HCT116 (cell line): Measurements from ENCODE around the gene ZBTB20. TPM values are rescaled to one million over a fixed set of nuclear protein-coding genes. Genes with fewer than 3 reads are reported as not detected.
A peak's percentile ranks its signal among the peaks of the same experiment; 100 is the strongest.

ENCODE experiments used
- ATAC-seq: fragments of 200-7000 bp; cut with Tn5 transposase; 2 replicates; pipeline ENCODE4 v1.9.1; 2020; ENCODE audit warnings: mild to moderate bottlenecking, moderate library complexity
- BruUV-seq: library from RNA; stranded (reverse); fragments of 400-500 nt; replicated peaks from 2 replicates; lab custom pipeline; 2021; lab: Mats Ljungman, UMichigan
- CTCF ChIA-PET: fragments of 300-600 bp; sonication (Branson Sonifier 250); formaldehyde crosslinking; loops from one replicate; lab custom pipeline; 2021; ENCODE audit warnings: antibody characterized with exemption; lab: Charles Lee
- POLR2A ChIA-PET: fragments of 300-600, 350-600 bp; sonication (Branson Sonifier 250); formaldehyde crosslinking; loops from one replicate; lab custom pipeline; 2021; ENCODE audit warnings: antibody characterized with exemption; lab: Charles Lee
- RAD21 ChIA-PET, 2 experiments: fragments of 300-600 bp; sonication (Branson Sonifier 250); formaldehyde crosslinking; loops; one replicate each; lab custom pipeline; 2023; ENCODE audit warnings: low total read pairs in 2 of 2; ENCODE audit not compliant: uncharacterized antibody in 2 of 2, unreplicated experiment in 2 of 2, low non-redundant PET in 1 of 2; lab: Charles Lee
- DNase-seq: peaks from one replicate; pipeline ENCODE4 v3.0.0-alpha.2; 2010; ENCODE audit warnings: low read depth, low spot score
- H2AFZ ChIP-seq: fragments of 200-600 bp; shearing (Covaris generic), sonication (generic); 2 replicates; pipeline ENCODE4 v1.6.1; 2017; ENCODE audit warnings: low read depth, mixed run types, mixed read lengths, antibody characterized with exemption, low read length; ENCODE audit not compliant: poor library complexity, severe bottlenecking
- H3K27ac ChIP-seq: 2 replicates; pipeline ENCODE4 v1.5.1; 2012; ENCODE audit warnings: low read depth, low read length
- H3K27me3 ChIP-seq: fragments of 200-600 bp; sonication (generic); 2 replicates; pipeline ENCODE4 v1.6.1; 2016; ENCODE audit warnings: mixed run types, low read length, mixed read lengths; ENCODE audit not compliant: insufficient read depth
- H3K36me3 ChIP-seq, 2 experiments: fragments of 200-500 bp in 1 of 2; fragments of 200-600 bp in 1 of 2; sonication (Bioruptor generic) in 1 of 2; sonication (generic) in 1 of 2; 2 replicates each; pipeline versions ENCODE4 v1.5.1 to v1.6.1; 2014 to 2016; ENCODE audit warnings: low read length in 2 of 2, inconsistent platforms in 1 of 2, mixed read lengths in 1 of 2, mixed run types in 1 of 2; ENCODE audit not compliant: insufficient read depth in 2 of 2, control insufficient read depth in 1 of 2
- H3K4me1 ChIP-seq, 2 experiments: fragments of 200-600 bp in 1 of 2; sonication (generic) in 1 of 2; 2 replicates each; pipeline versions ENCODE4 v1.5.1 to v1.6.1; 2012 to 2017; ENCODE audit warnings: low read length in 2 of 2, inconsistent platforms in 1 of 2, mild to moderate bottlenecking in 1 of 2, mixed read lengths in 1 of 2, mixed run types in 1 of 2, moderate library complexity in 1 of 2; ENCODE audit not compliant: insufficient read depth in 2 of 2, control insufficient read depth in 1 of 2
- H3K4me2 ChIP-seq: fragments of 200-600 bp; sonication (generic); 2 replicates; pipeline ENCODE4 v1.6.1; 2017; ENCODE audit warnings: mixed run types, low read length, mixed read lengths
- H3K4me3 ChIP-seq, 2 experiments: fragments of 200-600 bp in 1 of 2; sonication (generic) in 1 of 2; replicated peaks in 1 of 2; 2 replicates each; pipeline ENCODE4 v1.5.1; 2011 to 2016; ENCODE audit warnings: low read length in 2 of 2, control low read depth in 1 of 2, low read depth in 1 of 2, mild to moderate bottlenecking in 1 of 2, mixed read lengths in 1 of 2, mixed run types in 1 of 2
- H3K79me2 ChIP-seq: fragments of 200-600 bp; sonication (generic); 2 replicates; pipeline ENCODE4 v1.6.1; 2017; ENCODE audit warnings: mild to moderate bottlenecking, mixed run types, low read length, moderate library complexity, mixed read lengths; ENCODE audit not compliant: insufficient read depth
- H3K9ac ChIP-seq: fragments of 200-600 bp; sonication (generic); 2 replicates; pipeline ENCODE4 v1.6.1; 2016; ENCODE audit warnings: low read length, mixed read lengths
- H3K9me2 ChIP-seq: fragments of 200-600 bp; sonication (generic), shearing (Covaris generic); 2 replicates; pipeline ENCODE4 v1.6.1; 2017; ENCODE audit warnings: mixed run types, mild to moderate bottlenecking, moderate library complexity; ENCODE audit not compliant: insufficient read depth
- H3K9me3 ChIP-seq, 2 experiments: fragments of 200-500 bp in 1 of 2; fragments of 200-600 bp in 1 of 2; sonication (Bioruptor generic) in 1 of 2; sonication (generic) in 1 of 2; 2 replicates each; pipeline ENCODE4 v1.6.1; 2014 to 2017; ENCODE audit warnings: low read length in 2 of 2, mixed read lengths in 2 of 2, inconsistent platforms in 1 of 2, low read depth in 1 of 2, mild to moderate bottlenecking in 1 of 2, mixed run types in 1 of 2, moderate library complexity in 1 of 2; ENCODE audit not compliant: control insufficient read depth in 1 of 2, insufficient read depth in 1 of 2
- H4K20me1 ChIP-seq: fragments of 200-600 bp; sonication (generic), shearing (Covaris generic); 2 replicates; pipeline ENCODE4 v1.6.1; 2017; ENCODE audit warnings: mixed run types, mild to moderate bottlenecking, moderate library complexity; ENCODE audit not compliant: insufficient read depth
- CBX3 ChIP-seq: IDR thresholded peaks from 2 replicates; pipeline ENCODE4 v1.6.1; 2012; ENCODE audit warnings: low read depth
- EGR1 ChIP-seq: IDR thresholded peaks from 2 replicates; pipeline ENCODE4 v1.6.1; 2012; ENCODE audit warnings: low read depth
- ELF1 ChIP-seq: IDR thresholded peaks from 2 replicates; pipeline ENCODE4 v1.6.1; 2012; ENCODE audit warnings: low read depth, borderline replicate concordance
- EZH2phosphoT487 ChIP-seq: fragments of 200-600 bp; IDR thresholded peaks from 2 replicates; pipeline ENCODE4 v1.6.1; 2018; ENCODE audit warnings: antibody characterized with exemption, borderline replicate concordance
- JUND ChIP-seq: IDR thresholded peaks from 2 replicates; pipeline ENCODE4 v1.6.1; 2012
- MAX ChIP-seq: IDR thresholded peaks from 2 replicates; pipeline ENCODE4 v1.6.1; 2012
- POLR2AphosphoS5 ChIP-seq: IDR thresholded peaks from 2 replicates; pipeline ENCODE4 v1.6.1; 2011; ENCODE audit warnings: mild to moderate bottlenecking, low read depth, low read length, moderate library complexity
- SIN3A ChIP-seq: IDR thresholded peaks from 2 replicates; pipeline ENCODE4 v1.6.1; 2012; ENCODE audit warnings: low read depth
- SRF ChIP-seq: IDR thresholded peaks from 2 replicates; pipeline ENCODE4 v1.6.1; 2012; ENCODE audit warnings: low read depth
- ZNF274 ChIP-seq: fragments of 200-500 bp; sonication (Bioruptor generic); IDR thresholded peaks from 2 replicates; pipeline ENCODE4 v1.6.1; 2014; ENCODE audit warnings: mild to moderate bottlenecking, low read depth, low read length, inconsistent platforms
- intact Hi-C: fragments of 100-400 bp; cut with micrococcal nuclease; formaldehyde crosslinking; loops from 2 replicates; pipeline ENCODE4 v1.10.0; 2022
- total RNA-seq: library from RNA; stranded (reverse); gene quantifications from one replicate; pipeline ENCODE4 v1.2.1, GENCODE V29; 2021; ENCODE audit not compliant: unreplicated experiment
- TF ChIP-seq, protein P1 (sequence below): IDR thresholded peaks from 2 replicates; pipeline ENCODE4 v1.6.1; 2012

Gene ZBTB20
- total RNA-seq, 1 experiment from 2014 or later = 42.1 TPM

DNA sequence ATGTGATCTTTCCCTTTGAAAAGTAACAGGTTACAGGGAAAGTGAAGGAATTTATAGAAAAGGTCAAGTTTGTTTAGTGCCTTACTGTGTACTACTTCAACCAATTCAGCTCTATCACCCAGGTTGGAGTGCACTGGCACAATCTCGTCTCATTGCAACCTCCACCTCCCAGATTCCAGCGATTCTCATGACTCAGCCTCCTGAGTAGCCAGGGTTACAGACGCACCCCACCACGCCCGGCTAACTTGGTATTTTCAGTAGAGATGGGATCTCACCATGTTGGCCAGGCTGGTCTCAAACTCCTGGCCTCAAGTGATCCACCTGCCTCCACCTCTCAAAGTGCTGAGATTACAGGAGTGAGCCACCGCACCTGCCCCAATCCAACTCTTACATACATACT, 279.7 kb downstream of the ZBTB20 start:
- ChIA-PET RAD21 (no interaction called here), POLR2A (interaction anchor here (1.1 kb wide), 1 partner anchor 10 kb away, joined by 3 read pairs; no protein-coding TSS in a partner anchor), CTCF (no interaction called here)
- no peak overlapping the region for H3K27ac ChIP-seq
- DNase-seq (peak; percentile 12), ATAC-seq (peak; percentile 75)
- H4K20me1 ChIP-seq = no peaks in the 10 kb centered on the region
- no peaks in the 10 kb centered on the region for H3K27me3 ChIP-seq
- no peaks in the 10 kb centered on the region for H3K9me2 ChIP-seq
- H3K79me2 ChIP-seq = no peaks in the 10 kb centered on the region
- TF ChIP-seq, protein P1, sequence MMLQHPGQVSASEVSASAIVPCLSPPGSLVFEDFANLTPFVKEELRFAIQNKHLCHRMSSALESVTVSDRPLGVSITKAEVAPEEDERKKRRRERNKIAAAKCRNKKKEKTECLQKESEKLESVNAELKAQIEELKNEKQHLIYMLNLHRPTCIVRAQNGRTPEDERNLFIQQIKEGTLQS = no peak
- no peak for TF ChIP-seq EZH2phosphoT487
- TF ChIP-seq EGR1 = no peak
- TF ChIP-seq ELF1 = no peak
- TF ChIP-seq SRF = no peak
- peak; percentile 17; the same call in 1 of the 2 replicates for TF ChIP-seq JUND
- no peak for TF ChIP-seq SIN3A
- TF ChIP-seq POLR2AphosphoS5 = no peak
- peak; percentile 60; the same call in 1 of the 2 replicates for TF ChIP-seq CBX3
- TF ChIP-seq MAX = no peak
- H3K4me3 ChIP-seq = no peak overlapping the region
- no peak overlapping the region for H2AFZ ChIP-seq
- BruUV-seq = no TSS peak
- H3K4me2 ChIP-seq = peak overlapping the region; percentile 46
- H3K4me1 ChIP-seq = peaks cover 5 to 16% of the 10 kb centered on the region in 2 experiments
- intact Hi-C loops = no loop called here
- no peaks in the 10 kb centered on the region for H3K36me3 ChIP-seq
- H3K9ac ChIP-seq = no peak overlapping the region
- no peaks in the 10 kb centered on the region for H3K9me3 ChIP-seq

GRCh38 chr3:114866430-114866829, 280.7 kb downstream of the ZBTB20 start:
- BruUV-seq = no TSS peak
- Histone ChIP-seq H3K9me2 (no peaks in the 10 kb centered on the region), H3K9ac (no peak overlapping the region), H3K36me3 (no peaks in the 10 kb centered on the region), H2AFZ (no peak overlapping the region), H3K4me1 (peaks cover 5 to 16% of the 10 kb centered on the region in 2 experiments), H3K9me3 (no peaks in the 10 kb centered on the region), H3K4me2 (no peak overlapping the region), H4K20me1 (no peaks in the 10 kb centered on the region), H3K27me3 (no peaks in the 10 kb centered on the region), H3K4me3 (no peak overlapping the region), H3K27ac (no peak overlapping the region), H3K79me2 (no peaks in the 10 kb centered on the region)
- DNase-seq (no peak), ATAC-seq (no peak)
- RAD21 ChIA-PET = no interaction called here
- POLR2A ChIA-PET = no interaction called here
- intact Hi-C loops = no loop called here
- CTCF ChIA-PET = no interaction called here
- TF ChIP-seq ELF1 (no peak), ZNF274 (no peak)
